Sigmoid colon (tissue), 7 donors: ENCODE results near the gene SLC8A1. TPM values are rescaled to one million over a fixed set of nuclear protein-coding genes. Genes with fewer than 3 reads are reported as not detected.

Experiments
- DNase-seq: peaks from one replicate; pipeline ENCODE4 v3.0.0-alpha.2; 2019
- H3K27ac ChIP-seq, 4 donors: fragments of 200-600 bp; sonication (generic); one replicate each; pipeline ENCODE4 v1.5.1; 2016 to 2019; ENCODE audit warnings: mild to moderate bottlenecking in 1 of 4
- H3K27me3 ChIP-seq, 3 donors: fragments of 200-600 bp; sonication (generic); one replicate each; pipeline ENCODE4 v1.5.1; 2019; ENCODE audit warnings: mild to moderate bottlenecking in 1 of 3
- H3K36me3 ChIP-seq, 4 donors: fragments of 200-600 bp; sonication (generic); one replicate each; pipeline ENCODE4 v1.5.1; 2016 to 2019
- H3K4me1 ChIP-seq, 4 donors: fragments of 200-600 bp; sonication (generic); one replicate each; pipeline ENCODE4 v1.5.1; 2017 to 2019
- H3K4me3 ChIP-seq, 4 donors: fragments of 200-600 bp; sonication (generic); one replicate each; pipeline ENCODE4 v1.5.1; 2017 to 2019; ENCODE audit warnings: mild to moderate bottlenecking in 2 of 4, moderate library complexity in 1 of 4
- H3K9me3 ChIP-seq, 4 donors: fragments of 200-600 bp in 3 of 4; sonication (generic) in 3 of 4; one replicate each; pipeline versions ENCODE4 v1.5.1 to v1.6.1; 2013 to 2019
- EP300 ChIP-seq, 4 donors: sonication (generic); formaldehyde crosslinking; IDR thresholded peaks; one replicate each; pipeline ENCODE4 v1.6.1; 2017; ENCODE audit warnings: antibody characterized with exemption in 4 of 4
- POLR2A ChIP-seq, 2 donors: fragments of 450-650 bp; IDR thresholded peaks; one replicate each; pipeline ENCODE4 v1.6.1; 2016; ENCODE audit warnings: antibody characterized with exemption in 2 of 2, mild to moderate bottlenecking in 2 of 2, moderate library complexity in 2 of 2
- POLR2AphosphoS5 ChIP-seq, 4 donors: sonication (generic); formaldehyde crosslinking; IDR thresholded peaks; one replicate each; pipeline ENCODE4 v1.6.1; 2017; ENCODE audit warnings: antibody characterized with exemption in 4 of 4
- WGBS, 2 donors: extraction: QIAGEN DNeasy Blood & Tissue Kit; methylation state at CpG; one replicate each; pipeline ENCODE4 v1.1.7; 2013; 5-methylcytosine and 5-hydroxymethylcytosine counted together
- intact Hi-C: fragments of 100-400 bp; cut with DNase I; formaldehyde crosslinking; loops from one replicate; pipeline ENCODE4 v1.15.1; 2023
- polyA plus RNA-seq, 3 donors: library from polyadenylated mRNA; stranded (reverse); fragments of 200-250 nt; gene quantifications; one replicate each; pipeline ENCODE4 v1.2.3, GENCODE V29; 2013
- total RNA-seq, 4 donors: library from RNA; depleted of rRNA; stranded (reverse); fragments of >200 nt; gene quantifications; one replicate each; pipeline ENCODE4 v1.1.0, GENCODE V29; 2016
- TF ChIP-seq, protein P1 (sequence below), 4 experiments: fragments of 450-650 bp in 3 of 4; fragments of 200-600 bp in 1 of 4; IDR thresholded peaks; one replicate each; pipeline ENCODE4 v1.5.1; 2016 to 2019; ENCODE audit warnings: antibody characterized with exemption in 4 of 4, mild to moderate bottlenecking in 3 of 4, moderate library complexity in 2 of 4
- donor health status: healthy with polysubstance abuse.
- donor health status: Bipolar disorder and iron deficiency.
- donor health status: healthy.

SLC8A1 gene
- total and polyA plus RNA-seq, 7 donors, result 0.60 to 337 (median 229) TPM

DNA sequence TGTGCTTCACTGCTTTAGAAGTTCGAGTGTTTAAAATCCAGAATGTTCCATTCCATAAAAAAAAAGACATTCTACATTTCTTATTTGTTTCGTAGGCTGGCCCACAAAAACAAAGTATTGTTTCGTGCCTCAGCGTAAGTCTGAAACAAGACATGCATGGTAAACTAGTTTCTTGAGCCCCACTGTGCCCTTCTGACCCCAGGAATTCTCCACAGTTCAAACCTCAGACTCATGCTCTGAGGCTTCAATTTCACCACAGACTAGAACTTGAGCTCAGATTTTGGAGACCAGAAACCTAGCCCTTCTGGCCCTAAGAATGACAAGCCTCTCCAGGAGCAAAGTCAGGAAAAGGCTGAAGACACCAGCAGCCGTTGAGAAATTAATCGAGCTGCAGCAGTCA, 151.5 kb downstream of the SLC8A1 start:
- H3K9me3 ChIP-seq, result no peaks in the 10 kb centered on the region
- no peaks in the 10 kb centered on the region for H3K36me3 ChIP-seq
- no peak overlapping the region for H3K27ac ChIP-seq
- WGBS, 2 donors, result 81 to 85% methylated on average over 6 of the region's 6 CpGs
- no peak for DNase-seq
- no peak overlapping the region for H3K4me3 ChIP-seq
- no peaks in the 10 kb centered on the region for H3K27me3 ChIP-seq
- H3K4me1 ChIP-seq, result peaks cover 0 to 19% (median 4%) of the 10 kb centered on the region in 4 donors
- TF ChIP-seq POLR2A (IDR thresholded peaks at IDR 0.05) (no peak), EP300 (IDR thresholded peaks at IDR 0.05) (no peak), POLR2AphosphoS5 (IDR thresholded peaks at IDR 0.05) (no peak)
- TF ChIP-seq, protein P1, sequence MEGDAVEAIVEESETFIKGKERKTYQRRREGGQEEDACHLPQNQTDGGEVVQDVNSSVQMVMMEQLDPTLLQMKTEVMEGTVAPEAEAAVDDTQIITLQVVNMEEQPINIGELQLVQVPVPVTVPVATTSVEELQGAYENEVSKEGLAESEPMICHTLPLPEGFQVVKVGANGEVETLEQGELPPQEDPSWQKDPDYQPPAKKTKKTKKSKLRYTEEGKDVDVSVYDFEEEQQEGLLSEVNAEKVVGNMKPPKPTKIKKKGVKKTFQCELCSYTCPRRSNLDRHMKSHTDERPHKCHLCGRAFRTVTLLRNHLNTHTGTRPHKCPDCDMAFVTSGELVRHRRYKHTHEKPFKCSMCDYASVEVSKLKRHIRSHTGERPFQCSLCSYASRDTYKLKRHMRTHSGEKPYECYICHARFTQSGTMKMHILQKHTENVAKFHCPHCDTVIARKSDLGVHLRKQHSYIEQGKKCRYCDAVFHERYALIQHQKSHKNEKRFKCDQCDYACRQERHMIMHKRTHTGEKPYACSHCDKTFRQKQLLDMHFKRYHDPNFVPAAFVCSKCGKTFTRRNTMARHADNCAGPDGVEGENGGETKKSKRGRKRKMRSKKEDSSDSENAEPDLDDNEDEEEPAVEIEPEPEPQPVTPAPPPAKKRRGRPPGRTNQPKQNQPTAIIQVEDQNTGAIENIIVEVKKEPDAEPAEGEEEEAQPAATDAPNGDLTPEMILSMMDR (IDR thresholded peaks at IDR 0.05), result no peak
- intact Hi-C loops, result no loop called here

DNA sequence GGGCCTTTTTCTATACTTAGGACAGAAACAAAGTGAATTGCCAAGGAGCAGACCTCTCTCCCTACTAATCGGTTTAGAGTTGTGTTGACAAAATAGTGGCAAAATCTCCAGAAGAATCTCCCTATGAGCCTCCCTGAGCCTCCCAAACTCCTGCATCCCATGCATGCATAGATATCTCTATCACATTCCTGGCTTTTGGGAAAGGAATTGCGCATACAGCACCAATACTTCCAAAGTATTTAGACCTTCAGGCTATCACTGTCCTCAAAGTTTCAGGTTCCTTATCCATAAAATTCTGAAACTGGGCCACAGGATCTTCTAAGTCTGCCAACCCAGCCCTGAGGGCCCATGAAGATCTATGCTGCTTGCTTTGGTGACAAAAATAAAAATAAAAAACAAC, 152.1 kb downstream of the SLC8A1 start:
- TF ChIP-seq EP300 (IDR thresholded peaks at IDR 0.05), result no peak
- Histone ChIP-seq H3K27me3 (no peaks in the 10 kb centered on the region), H3K4me3 (no peak overlapping the region), H3K9me3 (no peaks in the 10 kb centered on the region), H3K27ac (no peak overlapping the region), H3K36me3 (no peaks in the 10 kb centered on the region), H3K4me1 (peaks cover 0 to 18% (median 4%) of the 10 kb centered on the region in 4 donors)
- WGBS, 2 donors, result 90 to 91% methylated on average over 2 of the region's 2 CpGs
- no peak for DNase-seq
- intact Hi-C loops, result no loop called here

DNA sequence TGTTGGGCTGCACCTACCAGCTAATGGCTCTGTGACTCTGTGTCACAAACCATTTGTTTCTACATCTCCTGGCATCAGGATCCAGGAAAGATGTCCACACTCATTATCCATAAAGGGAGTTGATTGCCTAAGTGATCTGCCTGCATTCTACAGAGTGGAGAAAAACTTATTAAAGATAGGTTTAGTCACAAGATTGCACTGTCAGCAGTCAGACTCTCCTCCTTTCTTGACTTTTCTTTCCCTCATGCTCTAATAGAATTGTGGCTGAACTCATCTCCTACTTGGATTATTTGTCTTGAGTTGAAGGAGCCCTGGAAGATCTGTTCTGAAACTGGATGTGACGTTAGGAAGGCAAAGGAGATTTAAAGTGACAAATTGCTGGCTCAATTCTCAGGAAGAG, 152.7 kb downstream of the SLC8A1 start:
- H3K4me3 ChIP-seq, result no peak overlapping the region
- no peak for DNase-seq
- WGBS, 2 donors, result 63 to 76% methylated on average over 1 of the region's 1 CpG
- H3K27ac ChIP-seq, result no peak overlapping the region
- no peaks in the 10 kb centered on the region for H3K36me3 ChIP-seq
- H3K27me3 ChIP-seq, result no peaks in the 10 kb centered on the region
- TF ChIP-seq EP300 (IDR thresholded peaks at IDR 0.05) (no peak), POLR2AphosphoS5 (IDR thresholded peaks at IDR 0.05) (no peak), POLR2A (IDR thresholded peaks at IDR 0.05) (no peak)
- TF ChIP-seq, protein P1 (IDR thresholded peaks at IDR 0.05), result no peak
- H3K9me3 ChIP-seq, result no peaks in the 10 kb centered on the region
- intact Hi-C loops, result no loop called here
- peaks cover 0 to 18% (median 2%) of the 10 kb centered on the region in 4 donors for H3K4me1 ChIP-seq

DNA sequence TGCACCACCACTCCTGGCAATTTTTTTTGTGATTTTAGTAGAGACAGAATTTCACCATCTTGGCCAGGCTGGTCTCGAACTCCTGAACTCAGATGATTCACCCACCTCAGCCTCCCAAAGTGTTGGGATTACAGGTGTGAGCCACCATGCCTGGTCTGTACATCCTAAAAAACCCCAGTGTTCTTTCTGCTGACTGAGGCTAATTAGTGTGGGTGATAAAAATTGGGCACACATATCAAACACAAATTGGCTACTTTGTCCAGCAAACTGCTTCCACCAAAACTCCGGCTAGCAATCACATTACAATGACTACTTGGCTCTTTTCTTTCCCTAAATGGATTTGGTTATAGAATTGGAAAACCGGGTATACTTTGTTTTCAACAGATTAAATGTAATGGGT, 153.9 kb downstream of the SLC8A1 start:
- Histone ChIP-seq H3K27me3 (no peaks in the 10 kb centered on the region), H3K36me3 (no peaks in the 10 kb centered on the region), H3K9me3 (no peaks in the 10 kb centered on the region), H3K4me1 (peaks cover 0 to 17% (median under 1%) of the 10 kb centered on the region in 4 donors), H3K27ac (no peak overlapping the region), H3K4me3 (no peak overlapping the region)
- DNase-seq, result no peak
- intact Hi-C loops, result no loop called here
- TF ChIP-seq EP300 (IDR thresholded peaks at IDR 0.05) (no peak), POLR2AphosphoS5 (IDR thresholded peaks at IDR 0.05) (no peak), POLR2A (IDR thresholded peaks at IDR 0.05) (no peak)
- TF ChIP-seq, protein P1 (IDR thresholded peaks at IDR 0.05), result no peak
- WGBS, 2 donors, result 88 to 89% methylated on average over 3 of the region's 3 CpGs

DNA sequence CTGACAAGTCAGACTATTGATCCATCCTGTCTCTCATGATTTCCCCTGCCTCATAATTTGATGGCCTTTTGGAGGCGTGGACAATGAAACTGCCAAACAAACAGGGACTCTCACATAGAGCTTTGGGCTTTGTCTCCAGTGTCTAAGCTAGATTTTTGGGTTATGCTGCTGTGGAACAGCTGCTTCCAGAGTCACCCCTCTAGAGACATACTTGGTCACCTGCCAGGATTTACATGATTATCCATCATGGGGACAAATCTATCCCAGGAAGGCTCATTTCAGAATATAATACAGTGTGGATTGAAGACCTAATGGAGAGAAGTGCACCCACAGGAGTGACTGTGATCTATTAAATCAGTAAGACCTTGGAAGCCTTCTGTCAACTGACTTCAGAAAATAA, 159.6 kb downstream of the SLC8A1 start:
- intact Hi-C loops, result no loop called here
- no peaks in the 10 kb centered on the region for H3K9me3 ChIP-seq

More for the DNA sequence above, 159.6 kb downstream of the SLC8A1 start:
- no peak for DNase-seq
- no peaks in the 10 kb centered on the region for H3K27me3 ChIP-seq
- no peak overlapping the region for H3K4me3 ChIP-seq
- WGBS, 2 donors, result 80 to 87% methylated on average over 1 of the region's 1 CpG
- TF ChIP-seq, protein P1 (IDR thresholded peaks at IDR 0.05), result no peak
- no peak for TF ChIP-seq POLR2A (IDR thresholded peaks at IDR 0.05)
- TF ChIP-seq POLR2AphosphoS5 (IDR thresholded peaks at IDR 0.05), result no peak
- no peak for TF ChIP-seq EP300 (IDR thresholded peaks at IDR 0.05)
- peaks cover 0 to 28% (median 10%) of the 10 kb centered on the region in 4 donors for H3K4me1 ChIP-seq
- H3K27ac ChIP-seq, result no peak overlapping the region
- no peaks in the 10 kb centered on the region for H3K36me3 ChIP-seq
